Thoracic aorta (tissue), 2 donors: ENCODE data around the gene IER5. TPM values are rescaled to one million over a fixed set of nuclear protein-coding genes. Genes with fewer than 3 reads are reported as not detected.
A peak's percentile ranks its signal among the peaks of the same experiment; 100 is the strongest.

Experiments used
- ATAC-seq: fragments of 150-250 bp; one replicate; pipeline ENCODE4 v1.8.0; 2017; ENCODE audit warnings: low read depth; ENCODE audit not compliant: insufficient number of reproducible peaks, low FRiP score
- DNase-seq: peaks from one replicate; pipeline ENCODE4 v3.0.0-alpha.2; 2020; ENCODE audit warnings: low spot score
- H3K27ac ChIP-seq, 2 donors: fragments of 200-600 bp; sonication (generic); 1 replicate in 1 of 2; 2 replicates in 1 of 2; pipeline ENCODE4 v1.5.1; 2016; ENCODE audit warnings: mild to moderate bottlenecking in 2 of 2, moderate library complexity in 2 of 2
- H3K27me3 ChIP-seq: fragments of 200-600 bp; sonication (generic); replicated peaks from 2 replicates; pipeline ENCODE4 v1.6.0; 2016; ENCODE audit warnings: mild to moderate bottlenecking; ENCODE audit not compliant: insufficient read depth
- H3K36me3 ChIP-seq: fragments of 200-600 bp; sonication (generic); one replicate; pipeline ENCODE4 v1.5.1; 2016
- H3K4me1 ChIP-seq, 2 donors: fragments of 200-600 bp; sonication (generic); 1 replicate in 1 of 2; 2 replicates in 1 of 2; pipeline versions ENCODE4 v1.5.1 to v1.6.0; 2016; ENCODE audit warnings: low read depth in 2 of 2, mild to moderate bottlenecking in 1 of 2; ENCODE audit not compliant: control insufficient read depth in 1 of 2
- H3K4me3 ChIP-seq: fragments of 200-600 bp; sonication (generic); 2 replicates; pipeline ENCODE4 v1.5.1; 2016; ENCODE audit warnings: mild to moderate bottlenecking
- H3K9me3 ChIP-seq: fragments of 200-600 bp; sonication (generic); 2 replicates; pipeline ENCODE4 v1.5.1; 2016
- total RNA-seq, 2 donors: library from RNA; depleted of rRNA; stranded (reverse); fragments of >200 nt; gene quantifications; one replicate each; pipeline versions ENCODE4 v1.1.0 to v1.2.3, GENCODE V29; 2016
- TF ChIP-seq, protein P1 (sequence below): fragments of 200-600 bp; sonication (generic); IDR thresholded peaks from one replicate; pipeline ENCODE4 v1.5.1; 2019; ENCODE audit warnings: antibody characterized with exemption

The IER5 gene
- total RNA-seq, 2 donors from 2014 or later: 20.2 to 55.8 TPM

DNA sequence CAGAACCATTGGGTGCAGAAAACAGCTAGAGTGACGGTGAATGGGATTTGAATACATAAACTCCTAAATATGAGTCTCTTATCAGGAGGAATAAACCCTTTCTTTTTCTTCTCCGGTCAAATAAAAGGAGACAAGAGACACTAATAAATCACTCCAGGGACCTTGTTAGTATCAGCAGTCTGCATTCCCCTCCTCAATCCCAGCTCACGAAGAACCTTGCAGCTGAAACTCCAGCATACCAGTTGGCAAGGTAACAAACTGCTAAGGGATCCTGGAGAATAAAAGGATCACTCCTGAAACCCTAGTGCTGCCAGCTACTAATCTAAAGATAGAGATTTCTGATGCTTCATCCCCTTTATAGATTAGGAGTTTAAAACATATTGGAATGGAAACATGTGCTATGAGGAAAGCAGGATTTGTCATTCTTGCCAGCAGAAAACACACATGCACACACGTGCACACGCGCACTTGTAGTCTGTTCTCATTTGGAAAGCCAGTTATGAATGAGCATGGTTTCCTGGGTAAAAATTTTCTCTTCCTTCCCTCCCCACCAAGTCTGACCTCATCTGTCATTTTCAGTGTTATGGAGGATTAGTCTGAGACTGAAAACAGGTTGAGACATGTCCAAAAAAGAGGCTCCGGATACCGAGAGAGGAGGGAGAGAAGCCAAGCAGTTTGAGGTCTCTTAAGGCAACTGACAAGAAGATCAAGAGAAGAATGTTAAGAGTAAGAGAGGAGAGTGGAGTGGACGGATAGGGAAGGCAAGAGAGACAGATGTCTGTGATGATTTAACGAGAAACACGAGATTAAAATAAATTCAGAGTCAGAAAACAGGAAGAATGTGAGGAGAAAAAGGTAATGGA lies 10.9 kb downstream of the IER5 start:
- DNase-seq: no peak
- TF ChIP-seq, protein P1, sequence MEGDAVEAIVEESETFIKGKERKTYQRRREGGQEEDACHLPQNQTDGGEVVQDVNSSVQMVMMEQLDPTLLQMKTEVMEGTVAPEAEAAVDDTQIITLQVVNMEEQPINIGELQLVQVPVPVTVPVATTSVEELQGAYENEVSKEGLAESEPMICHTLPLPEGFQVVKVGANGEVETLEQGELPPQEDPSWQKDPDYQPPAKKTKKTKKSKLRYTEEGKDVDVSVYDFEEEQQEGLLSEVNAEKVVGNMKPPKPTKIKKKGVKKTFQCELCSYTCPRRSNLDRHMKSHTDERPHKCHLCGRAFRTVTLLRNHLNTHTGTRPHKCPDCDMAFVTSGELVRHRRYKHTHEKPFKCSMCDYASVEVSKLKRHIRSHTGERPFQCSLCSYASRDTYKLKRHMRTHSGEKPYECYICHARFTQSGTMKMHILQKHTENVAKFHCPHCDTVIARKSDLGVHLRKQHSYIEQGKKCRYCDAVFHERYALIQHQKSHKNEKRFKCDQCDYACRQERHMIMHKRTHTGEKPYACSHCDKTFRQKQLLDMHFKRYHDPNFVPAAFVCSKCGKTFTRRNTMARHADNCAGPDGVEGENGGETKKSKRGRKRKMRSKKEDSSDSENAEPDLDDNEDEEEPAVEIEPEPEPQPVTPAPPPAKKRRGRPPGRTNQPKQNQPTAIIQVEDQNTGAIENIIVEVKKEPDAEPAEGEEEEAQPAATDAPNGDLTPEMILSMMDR: no peak
- H3K27ac ChIP-seq: peak overlapping the region in 1 of 2 donors; percentile 37
- no peak for ATAC-seq
- no peaks in the 10 kb centered on the region for H3K36me3 ChIP-seq
- H3K4me3 ChIP-seq: no peak overlapping the region
- H3K27me3 ChIP-seq: no peaks in the 10 kb centered on the region
- no peaks in the 10 kb centered on the region for H3K9me3 ChIP-seq
- H3K4me1 ChIP-seq: peaks cover 34 to 59% of the 10 kb centered on the region in 2 donors

DNA sequence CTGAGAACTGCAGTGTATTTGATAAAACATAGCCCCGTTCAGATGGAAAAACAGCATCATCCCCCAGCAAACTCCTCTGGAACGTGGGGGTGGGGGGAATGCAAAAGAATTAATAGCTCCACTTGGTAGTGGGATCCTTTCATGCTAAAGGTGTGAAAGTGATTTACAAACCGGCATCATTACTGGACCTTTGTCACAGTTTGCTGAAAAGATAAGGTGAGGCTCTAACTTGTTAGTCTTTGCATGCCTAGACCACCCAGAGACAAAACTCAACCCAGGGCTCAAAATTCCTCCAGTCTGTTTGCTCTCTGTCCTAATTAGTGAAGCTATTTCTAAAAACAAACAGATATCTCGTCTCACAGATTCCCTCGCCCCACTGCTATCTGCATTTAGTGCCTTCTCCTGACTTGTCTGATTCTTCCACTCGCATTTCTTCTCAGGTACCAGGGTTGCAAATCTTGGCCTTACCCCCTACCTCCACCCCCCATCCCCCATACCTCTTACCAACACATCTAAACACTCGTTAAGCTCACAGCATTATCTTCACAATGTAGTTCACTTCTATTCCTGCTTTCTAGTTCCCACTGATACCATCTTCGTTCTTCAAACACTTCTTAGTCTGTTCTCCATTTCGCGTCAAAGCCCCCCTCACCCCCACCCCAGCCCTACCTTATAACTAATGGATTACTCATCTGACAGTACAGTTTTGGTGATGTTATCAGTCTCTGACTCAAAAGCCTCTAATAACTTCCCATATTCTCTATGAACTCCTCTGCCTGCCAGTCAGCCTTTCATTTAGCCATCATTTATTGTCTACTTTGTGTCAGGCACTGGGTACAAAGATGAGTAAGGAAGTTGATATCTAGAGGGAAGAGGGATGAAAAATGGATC lies 11.8 kb downstream of the IER5 start:
- TF ChIP-seq, protein P1: no peak

DNA sequence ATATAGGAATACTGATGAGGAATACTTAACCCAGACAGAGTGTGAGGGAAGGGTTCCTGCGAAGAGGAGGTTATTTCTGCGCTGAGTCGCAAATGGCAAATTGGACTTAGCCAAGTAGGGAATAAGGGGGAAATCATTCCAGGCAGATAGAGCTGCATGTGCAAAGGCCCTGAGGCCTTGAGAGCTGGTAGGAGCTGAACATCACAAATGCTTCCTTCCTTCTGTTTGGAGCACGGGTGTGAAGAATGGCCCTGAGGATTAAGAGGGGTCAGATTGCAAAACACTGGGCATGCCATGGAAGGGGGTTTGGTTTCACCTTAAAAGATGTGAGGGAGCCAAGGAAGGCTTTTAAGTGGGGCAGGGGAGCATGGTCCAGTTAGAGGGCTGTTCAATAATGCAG lies 12.4 kb downstream of the IER5 start:
- ATAC-seq: no peak
- Histone ChIP-seq H3K36me3 (no peaks in the 10 kb centered on the region), H3K4me1 (peaks cover 24 to 51% of the 10 kb centered on the region in 2 donors), H3K4me3 (no peak overlapping the region), H3K27me3 (no peaks in the 10 kb centered on the region), H3K27ac (no peak overlapping the region), H3K9me3 (no peaks in the 10 kb centered on the region)
- no peak for DNase-seq
- TF ChIP-seq, protein P1: no peak

More for the DNA sequence above, 11.8 kb downstream of the IER5 start:
- no peak for DNase-seq
- no peak for ATAC-seq
- Histone ChIP-seq H3K27me3 (no peaks in the 10 kb centered on the region), H3K4me1 (peaks cover 30 to 54% of the 10 kb centered on the region in 2 donors), H3K9me3 (no peaks in the 10 kb centered on the region), H3K4me3 (no peak overlapping the region), H3K27ac (peak overlapping the region in 1 of 2 donors; percentile 37), H3K36me3 (no peaks in the 10 kb centered on the region)

DNA sequence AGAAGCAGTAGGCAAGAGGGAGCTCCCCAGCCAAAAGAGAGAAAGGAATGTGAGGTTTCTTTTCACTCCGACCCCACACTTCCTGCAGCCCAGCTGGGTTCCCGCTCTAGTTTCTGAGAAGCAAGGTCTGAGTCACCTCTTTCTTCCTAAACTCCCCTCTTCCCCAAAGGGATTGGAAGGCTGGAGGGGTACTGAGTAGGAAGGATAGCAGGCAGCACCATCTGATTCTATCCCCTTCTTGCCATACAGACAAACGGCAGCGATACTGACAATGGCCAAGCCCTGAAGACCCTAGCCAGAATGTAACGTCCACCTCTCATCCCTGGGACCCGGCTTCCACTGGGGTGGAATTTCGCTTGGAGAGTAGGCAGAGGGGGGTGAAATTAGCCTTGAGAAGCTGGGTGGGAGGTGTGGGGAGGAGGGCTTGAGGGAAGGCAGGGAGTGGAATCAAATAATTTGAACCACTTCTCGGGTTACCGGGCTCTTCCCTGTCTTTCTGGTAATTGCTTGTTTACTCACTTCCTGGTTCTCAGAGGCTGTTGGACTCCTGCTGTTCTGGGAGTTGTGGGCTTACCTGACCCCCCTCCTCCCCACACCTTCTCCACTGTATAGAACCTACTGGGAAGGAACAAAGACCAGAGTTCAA lies 13.2 kb downstream of the IER5 start:
- TF ChIP-seq, protein P1: no peak
- no peaks in the 10 kb centered on the region for H3K36me3 ChIP-seq
- H3K4me1 ChIP-seq: peaks cover 17 to 46% of the 10 kb centered on the region in 2 donors
- ATAC-seq (no peak), DNase-seq (no peak)
- no peaks in the 10 kb centered on the region for H3K9me3 ChIP-seq
- H3K4me3 ChIP-seq: no peak overlapping the region
- no peak overlapping the region for H3K27ac ChIP-seq
- no peaks in the 10 kb centered on the region for H3K27me3 ChIP-seq
